Measurements from ENCODE around the gene MKKS.

Gene MKKS

GRCh38 chr20:10381477-10381876 is 52.5 kb downstream of the MKKS start:
- no peak for TF ChIP-seq CTCF (conservative IDR thresholded peaks at IDR 0.05; ENCODE audit: low read length)
- no peak for TF ChIP-seq EZH2phosphoT487 (IDR thresholded peaks at IDR 0.05; ENCODE audit: borderline replicate concordance)
- H3K79me2 ChIP-seq (ENCODE audit: insufficient read depth, low read length): no peaks in the 10 kb centered on the region
- H3K9me3 ChIP-seq (ENCODE audit: insufficient read depth, low read depth, low read length): no peaks in the 10 kb centered on the region
- no peaks in the 10 kb centered on the region for H3K9me2 ChIP-seq (replicated peaks; ENCODE audit: low read depth, low read length)
- H4K20me1 ChIP-seq (ENCODE audit: insufficient read depth, low read length, poor library complexity, severe bottlenecking): no peaks in the 10 kb centered on the region
- no peak overlapping the region for H3K9ac ChIP-seq (ENCODE audit: low read depth, low read length, poor library complexity, severe bottlenecking)
- H2AFZ ChIP-seq (ENCODE audit: low read length): no peak overlapping the region
- no peak overlapping the region for H3K4me2 ChIP-seq (ENCODE audit: low read depth, low read length, poor library complexity, severe bottlenecking)
- no peaks in the 10 kb centered on the region for H3F3A ChIP-seq (ENCODE audit: low read depth)
- no peaks in the 10 kb centered on the region for H3K4me1 ChIP-seq (ENCODE audit: insufficient read depth, low read length, poor library complexity, severe bottlenecking)
- H3K36me3 ChIP-seq (ENCODE audit: insufficient read depth, low read length): no peaks in the 10 kb centered on the region
- no peak overlapping the region for H3K4me3 ChIP-seq (ENCODE audit: low read length, poor library complexity, severe bottlenecking)
- no peaks in the 10 kb centered on the region for H3K27me3 ChIP-seq (ENCODE audit: insufficient read depth, low read length, poor library complexity, severe bottlenecking)

- no peak for TF ChIP-seq CTCF (conservative IDR thresholded peaks at IDR 0.05; ENCODE audit: low read length)
Observed at GRCh38 chr20:10379761-10380160, 54.3 kb downstream of the MKKS start.

DNA sequence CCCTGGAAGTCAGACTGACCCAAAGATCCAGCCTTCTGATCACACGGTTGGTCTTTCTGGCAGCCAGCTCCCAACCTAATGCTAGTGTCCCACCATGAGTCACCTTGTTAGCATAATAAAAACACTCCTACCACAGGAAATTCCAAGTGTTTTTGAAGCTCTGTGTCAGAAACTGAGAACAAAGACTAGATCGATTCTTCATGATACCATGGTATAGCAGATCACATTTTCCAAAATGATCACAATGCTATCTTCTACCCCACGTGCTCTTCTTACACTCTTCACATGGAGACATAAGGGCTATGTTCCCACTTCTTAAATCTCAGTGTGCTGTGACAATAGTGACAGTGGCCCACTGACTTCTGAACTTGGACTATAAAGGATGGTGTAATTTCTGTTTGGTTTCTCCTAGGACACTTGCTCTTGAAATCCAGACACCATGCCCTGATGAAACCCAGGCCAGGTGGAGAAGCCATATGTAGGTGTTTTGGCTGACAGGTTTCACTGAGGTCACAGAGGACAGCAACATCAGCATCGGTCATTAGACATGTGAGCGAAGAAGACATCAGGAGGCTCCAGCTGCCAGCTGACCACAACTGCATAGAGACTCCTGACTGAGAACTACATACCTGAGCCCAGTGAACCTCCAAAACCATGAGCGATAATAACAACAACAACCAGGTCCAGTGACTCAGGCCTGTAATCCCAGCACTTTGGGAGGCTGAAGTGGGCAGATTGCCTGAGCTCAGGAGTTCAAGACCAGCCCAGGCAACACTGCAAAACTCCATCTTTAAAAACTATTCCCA is 57.5 kb downstream of the MKKS start:
- Histone ChIP-seq H3K9me2 (replicated peaks; ENCODE audit: low read depth, low read length) (no peaks in the 10 kb centered on the region), H3K79me2 (ENCODE audit: insufficient read depth, low read length) (no peaks in the 10 kb centered on the region), H4K20me1 (ENCODE audit: insufficient read depth, low read length, poor library complexity, severe bottlenecking) (no peaks in the 10 kb centered on the region), H3K4me1 (ENCODE audit: insufficient read depth, low read length, poor library complexity, severe bottlenecking) (no peaks in the 10 kb centered on the region), H3K4me2 (ENCODE audit: low read depth, low read length, poor library complexity, severe bottlenecking) (no peak overlapping the region), H2AFZ (ENCODE audit: low read length) (no peak overlapping the region), H3K36me3 (ENCODE audit: insufficient read depth, low read length) (no peaks in the 10 kb centered on the region), H3K4me3 (ENCODE audit: low read length, poor library complexity, severe bottlenecking) (no peak overlapping the region), H3F3A (ENCODE audit: low read depth) (no peaks in the 10 kb centered on the region), H3K9ac (ENCODE audit: low read depth, low read length, poor library complexity, severe bottlenecking) (no peak overlapping the region), H3K9me3 (ENCODE audit: insufficient read depth, low read depth, low read length) (no peaks in the 10 kb centered on the region), H3K27me3 (ENCODE audit: insufficient read depth, low read length, poor library complexity, severe bottlenecking) (no peaks in the 10 kb centered on the region)
- no peak for TF ChIP-seq EZH2phosphoT487 (IDR thresholded peaks at IDR 0.05; ENCODE audit: borderline replicate concordance)
- no peak for TF ChIP-seq CTCF (conservative IDR thresholded peaks at IDR 0.05; ENCODE audit: low read length)

More at GRCh38 chr20:10379761-10380160, 54.3 kb downstream of the MKKS start:
- Histone ChIP-seq H3K9ac (ENCODE audit: low read depth, low read length, poor library complexity, severe bottlenecking) (no peak overlapping the region), H3K4me1 (ENCODE audit: insufficient read depth, low read length, poor library complexity, severe bottlenecking) (no peaks in the 10 kb centered on the region), H3K9me2 (replicated peaks; ENCODE audit: low read depth, low read length) (no peaks in the 10 kb centered on the region), H3K4me2 (ENCODE audit: low read depth, low read length, poor library complexity, severe bottlenecking) (no peak overlapping the region), H3K9me3 (ENCODE audit: insufficient read depth, low read depth, low read length) (no peaks in the 10 kb centered on the region), H2AFZ (ENCODE audit: low read length) (no peak overlapping the region), H3K27me3 (ENCODE audit: insufficient read depth, low read length, poor library complexity, severe bottlenecking) (no peaks in the 10 kb centered on the region), H3F3A (ENCODE audit: low read depth) (no peaks in the 10 kb centered on the region), H3K79me2 (ENCODE audit: insufficient read depth, low read length) (no peaks in the 10 kb centered on the region), H3K36me3 (ENCODE audit: insufficient read depth, low read length) (no peaks in the 10 kb centered on the region), H3K4me3 (ENCODE audit: low read length, poor library complexity, severe bottlenecking) (no peak overlapping the region), H4K20me1 (ENCODE audit: insufficient read depth, low read length, poor library complexity, severe bottlenecking) (no peaks in the 10 kb centered on the region)
